Uterus (tissue), 2 donors: ENCODE results near the gene BSN.

ENCODE experiments used
- CTCF ChIP-seq, 4 experiments: fragments of 200-600 bp in 2 of 4; fragments of 450-650 bp in 2 of 4; sonication (generic) in 2 of 4; IDR thresholded peaks; one replicate each; pipeline ENCODE4 v1.5.1; 2016 to 2019; ENCODE audit warnings: antibody characterized with exemption in 4 of 4, mild to moderate bottlenecking in 2 of 4, moderate library complexity in 1 of 4
- POLR2A ChIP-seq, 2 donors: fragments of 450-650 bp; IDR thresholded peaks; one replicate each; pipeline ENCODE4 v1.6.1; 2016; ENCODE audit warnings: antibody characterized with exemption in 2 of 2, mild to moderate bottlenecking in 1 of 2, moderate library complexity in 1 of 2

DNA sequence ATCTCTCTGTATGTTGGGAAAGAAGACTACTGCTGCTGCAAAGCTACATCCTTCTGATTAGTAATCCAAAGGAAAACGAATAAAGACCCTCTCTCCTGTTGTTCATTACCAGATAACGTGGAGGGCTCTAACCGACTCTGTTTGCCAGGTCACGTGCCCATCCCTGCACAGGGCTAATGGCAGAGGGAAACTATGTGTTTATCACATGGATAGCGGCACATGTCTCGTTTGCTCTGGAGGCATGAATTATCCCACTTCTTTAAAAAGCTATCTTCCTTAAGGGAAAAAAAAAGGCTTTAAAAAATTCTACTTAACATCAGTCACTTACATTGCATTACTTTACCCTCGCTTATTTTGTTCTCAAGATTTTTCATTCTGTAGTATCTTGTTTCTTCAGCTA is 87.0 kb downstream of the BSN start:
- TF ChIP-seq CTCF (IDR thresholded peaks at IDR 0.05) (no peak), POLR2A (IDR thresholded peaks at IDR 0.05) (no peak)
